Measurements from ENCODE around the gene GNA12. TPM values are rescaled to one million over a fixed set of nuclear protein-coding genes. Genes with fewer than 3 reads are reported as not detected.
A peak's percentile ranks its signal among the peaks of the same experiment; 100 is the strongest.

The GNA12 gene
- total and polyA plus RNA-seq, 9 of the 15 experiments (the other 6 are each of a cell fraction or from before 2014, with no cell fraction given), result 0.65 to 32.7 (median 9.6) TPM

DNA sequence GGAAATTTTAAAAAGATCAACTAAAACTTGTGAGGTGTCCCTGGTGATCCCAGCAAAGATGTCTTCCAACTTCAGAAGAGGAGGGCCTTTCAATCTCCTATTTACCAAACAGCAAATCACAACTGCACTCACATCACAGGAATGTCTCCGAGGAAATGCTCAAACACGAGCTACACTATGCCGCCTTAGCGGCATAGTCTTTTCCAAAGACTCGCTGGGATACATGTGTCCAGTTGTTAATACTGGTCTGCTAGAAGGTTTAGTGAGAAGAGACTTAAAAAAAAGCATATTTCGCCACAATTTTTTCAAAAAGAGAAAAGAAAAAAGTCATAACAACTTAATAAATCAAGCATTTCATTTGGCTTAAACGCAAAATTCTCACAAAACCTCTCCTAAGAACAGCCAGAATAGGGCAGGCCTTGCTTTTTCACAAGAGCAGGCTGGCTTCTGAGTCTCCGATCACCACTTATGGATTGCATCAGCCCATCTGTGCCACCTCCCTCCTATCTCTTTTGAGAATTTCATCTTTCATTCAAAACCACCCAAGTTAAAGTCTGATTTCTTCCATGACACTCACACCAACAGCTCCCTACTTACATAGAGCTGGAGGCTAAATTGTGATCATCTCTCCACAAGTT is 66.1 kb downstream of the GNA12 start:
- BruUV-seq (replicated peaks), result no TSS peak
- DNase-seq (ENCODE audit: extremely low read depth in 1 of 4, low spot score in 3 of 4) (no peak), ATAC-seq (no peak), FAIRE-seq (no peak)
- Histone ChIP-seq H4K20me1 (replicated peaks; ENCODE audit: control insufficient read depth, insufficient read depth, low read length) (no peaks in the 10 kb centered on the region), H3K4me2 (ENCODE audit: insufficient read depth, low read length) (no peak overlapping the region), H3K4me3 (no peak overlapping the region), H3K4me1 (replicated peaks in 1 of 2; ENCODE audit: control insufficient read depth in 2 of 2, insufficient read depth in 2 of 2, low read length in 2 of 2) (no peaks in the 10 kb centered on the region; a peak in 1 of 5 replicates), H3K79me2 (ENCODE audit: control insufficient read depth, insufficient read depth, low read length) (no peaks in the 10 kb centered on the region), H2AFZ (ENCODE audit: low read depth, low read length) (no peak overlapping the region), H3K9me1 (ENCODE audit: control insufficient read depth, insufficient read depth, low read length) (no peaks in the 10 kb centered on the region), H3K27me3 (ENCODE audit: control insufficient read depth in 2 of 2, insufficient read depth in 2 of 2, low read length in 2 of 2) (no peaks in the 10 kb centered on the region), H3K9ac (ENCODE audit: insufficient read depth in 1 of 2, low read depth in 2 of 2, low read length in 2 of 2) (no peak overlapping the region), H3K27ac (ENCODE audit: extremely low read depth, low read depth, low read length) (no peak overlapping the region), H3K36me3 (ENCODE audit: control insufficient read depth, insufficient read depth, low read length) (no peaks in the 10 kb centered on the region), H3K9me3 (replicated peaks; ENCODE audit: control insufficient read depth, insufficient read depth, low read depth, low read length) (no peaks in the 10 kb centered on the region)
- POLR2A ChIA-PET, result interaction anchor here (0.7 to 2.2 kb wide), 2 partner anchors 9 to 78 kb away, joined by 4 read pairs; no protein-coding TSS in a partner anchor
- CTCF ChIA-PET (ENCODE audit: low intra/inter-chr PET ratio), result no interaction called here
- no peak for TF ChIP-seq CEBPG (CRISPR knock-in tag; IDR thresholded peaks at IDR 0.05)
- TF ChIP-seq CEBPG (tag; conservative IDR thresholded peaks at IDR 0.05 in 1 of 2, IDR thresholded peaks at IDR 0.05 in 1 of 2), result peak; percentile 23 to 77; a peak in 3 of 4 replicates
- TF ChIP-seq FOXP1 (CRISPR knock-in tag; IDR thresholded peaks at IDR 0.05), result no peak
- TF ChIP-seq ATF3 (IDR thresholded peaks at IDR 0.05), result peak; percentile 42; the same call in 1 of the 2 replicates
- no peak for TF ChIP-seq ATF3 (CRISPR knock-in tag; conservative IDR thresholded peaks at IDR 0.05)
- TF ChIP-seq, protein P1, sequence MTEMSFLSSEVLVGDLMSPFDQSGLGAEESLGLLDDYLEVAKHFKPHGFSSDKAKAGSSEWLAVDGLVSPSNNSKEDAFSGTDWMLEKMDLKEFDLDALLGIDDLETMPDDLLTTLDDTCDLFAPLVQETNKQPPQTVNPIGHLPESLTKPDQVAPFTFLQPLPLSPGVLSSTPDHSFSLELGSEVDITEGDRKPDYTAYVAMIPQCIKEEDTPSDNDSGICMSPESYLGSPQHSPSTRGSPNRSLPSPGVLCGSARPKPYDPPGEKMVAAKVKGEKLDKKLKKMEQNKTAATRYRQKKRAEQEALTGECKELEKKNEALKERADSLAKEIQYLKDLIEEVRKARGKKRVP (CRISPR knock-in tag; IDR thresholded peaks at IDR 0.05), result 0 out of 2 replicates have a peak, but pooled peaks have one; percentile 34
- intact Hi-C loops (cut with micrococcal nuclease) (no loop called here), in situ Hi-C loops (cut with MboI) (no loop called here)
- WGBS (ENCODE audit: insufficient coverage, low coverage, missing lambda C conversion rate), result 74% methylated on average over 8 of the region's 8 CpGs

All from K562 (cell line).